ENCODE measurements around the gene INPP5B. TPM values are rescaled to one million over a fixed set of nuclear protein-coding genes. Genes with fewer than 3 reads are reported as not detected.

The INPP5B gene
- total and polyA plus RNA-seq, 2 experiments from 2014 or later, result 6.9 to 29.1 TPM

GRCh38 chr1:37860346-37860666 lies 86.5 kb downstream of the INPP5B start:
- Mint-ChIP-seq H3K9me3 (no peaks in the 10 kb centered on the region; the same call in 2 of the 3 replicates), H3K36me3 (ENCODE audit: low read depth) (peaks cover 27% of the 10 kb centered on the region), H3K27ac (peak overlapping the region; percentile 98), H3K4me1 (0 out of 3 replicates have a peak, but pooled peaks cover 4% of the 10 kb centered on the region), H3K4me3 (peak overlapping the region; percentile 97), H3K27me3 (ENCODE audit: insufficient read depth, low read depth, poor library complexity) (peaks cover 6% of the 10 kb centered on the region)
- Histone ChIP-seq H3K27me3 (ENCODE audit: insufficient read depth) (no peaks in the 10 kb centered on the region), H3K4me1 (ENCODE audit: insufficient read depth) (peaks cover 9% of the 10 kb centered on the region), H3K27ac (ENCODE audit: low read depth) (no peak overlapping the region), H3K79me2 (replicated peaks; ENCODE audit: insufficient read depth) (peaks cover 21% of the 10 kb centered on the region), H4K20me1 (replicated peaks; ENCODE audit: insufficient read depth) (peaks cover 3% of the 10 kb centered on the region), H3K4me2 (peak overlapping the region; percentile 99), H2AFZ (no peak overlapping the region), H3K4me3 (peak overlapping the region; percentile 98), H3K36me3 (ENCODE audit: insufficient read depth) (peaks cover 12% of the 10 kb centered on the region), H3F3A (replicated peaks; ENCODE audit: low read depth) (no peaks in the 10 kb centered on the region), H3K9me2 (ENCODE audit: insufficient read depth) (no peaks in the 10 kb centered on the region)
- DNase-seq (ENCODE audit: low spot score) (no peak), ATAC-seq (no peak)
- TF ChIP-seq NANOG (IDR thresholded peaks at IDR 0.05; ENCODE audit: borderline replicate concordance), result no peak
- no peak for TF ChIP-seq POLR2AphosphoS5 (IDR thresholded peaks at IDR 0.05; ENCODE audit: low read depth)
- TF ChIP-seq ZNF114 (CRISPR knock-in tag; IDR thresholded peaks at IDR 0.05), result no peak
- no peak for TF ChIP-seq ETS1 (IDR thresholded peaks at IDR 0.05)
- no peak for TF ChIP-seq CREB1 (CRISPR knock-in tag; IDR thresholded peaks at IDR 0.05; ENCODE audit: low read depth)
- TF ChIP-seq EZH2 (IDR thresholded peaks at IDR 0.05; ENCODE audit: low read depth, unreplicated experiment), result no peak

GRCh38 chr1:37859507-37860345 lies 87.1 kb downstream of the INPP5B start, which contains the start of gene MTF1:
Gene MTF1 (minus strand): TSS chr1:37859592. CDS start chr1:37857658, 1,934 bp downstream.
- Histone ChIP-seq H3K36me3 (ENCODE audit: insufficient read depth) (peaks cover 12% of the 10 kb centered on the region), H3K79me2 (replicated peaks; ENCODE audit: insufficient read depth) (peaks cover 27% of the 10 kb centered on the region), H3K4me3 (peak within 1 kb of the TSS; percentile 98), H3K27me3 (ENCODE audit: insufficient read depth) (no peaks in the 10 kb centered on the region), H3K27ac (ENCODE audit: low read depth) (peak within 1 kb of the TSS; percentile 92), H3F3A (replicated peaks; ENCODE audit: low read depth) (no peaks in the 10 kb centered on the region), H3K4me1 (ENCODE audit: insufficient read depth) (peaks cover 9% of the 10 kb centered on the region), H4K20me1 (replicated peaks; ENCODE audit: insufficient read depth) (peaks cover 3% of the 10 kb centered on the region), H3K4me2 (peak within 1 kb of the TSS; percentile 99), H2AFZ (peak within 1 kb of the TSS; percentile 94), H3K9me2 (ENCODE audit: insufficient read depth) (no peaks in the 10 kb centered on the region)
- Mint-ChIP-seq H3K27me3 (ENCODE audit: insufficient read depth, low read depth, poor library complexity) (peaks cover 6% of the 10 kb centered on the region), H3K4me1 (0 out of 3 replicates have a peak, but pooled peaks cover 4% of the 10 kb centered on the region), H3K36me3 (ENCODE audit: low read depth) (peaks cover 28% of the 10 kb centered on the region), H3K9me3 (no peaks in the 10 kb centered on the region; the same call in 2 of the 3 replicates), H3K27ac (peak within 1 kb of the TSS; percentile 98), H3K4me3 (peak within 1 kb of the TSS; percentile 97)
- DNase-seq (ENCODE audit: low spot score), result peak; percentile 99
- peak; percentile 97 for ATAC-seq
- TF ChIP-seq EZH2phosphoT487 (IDR thresholded peaks at IDR 0.05; ENCODE audit: unreplicated experiment) (no peak), ZNF331 (CRISPR knock-in tag; IDR thresholded peaks at IDR 0.05; ENCODE audit: low read depth) (no peak), POLR2AphosphoS5 (IDR thresholded peaks at IDR 0.05; ENCODE audit: low read depth) (peak; percentile 93), JUNB (IDR thresholded peaks at IDR 0.05; ENCODE audit: unreplicated experiment) (no peak), STAT1 (IDR thresholded peaks at IDR 0.05; ENCODE audit: unreplicated experiment) (no peak), NANOG (IDR thresholded peaks at IDR 0.05; ENCODE audit: borderline replicate concordance) (no peak), CREB1 (CRISPR knock-in tag; IDR thresholded peaks at IDR 0.05; ENCODE audit: low read depth) (peak; percentile 94), ZNF114 (CRISPR knock-in tag; IDR thresholded peaks at IDR 0.05) (no peak), CTCF (conservative IDR thresholded peaks at IDR 0.05; ENCODE audit: low read depth in 2 of 2) (peak; percentile 86 to 91), EZH2 (IDR thresholded peaks at IDR 0.05; ENCODE audit: low read depth, unreplicated experiment) (no peak), ETS1 (IDR thresholded peaks at IDR 0.05) (peak; percentile 75)
